ENCODE results near the gene DISP1.
"Not testable (repeated sequence)": the region's sequence is repeated elsewhere in the genome, so short reads cannot be mapped to it uniquely, and the experiment has no call there.

The DISP1 gene

GRCh38 chr1:222792744-222793143 is 22.1 kb upstream of the DISP1 start:
- no peak for DNase-seq (ENCODE audit: low read depth, low spot score)

- no peak for DNase-seq (ENCODE audit: low read depth, low spot score)
Observed at GRCh38 chr1:222794656-222795474, 20.0 kb upstream of the DISP1 start.

GRCh38 chr1:222798116-222798515 is 16.7 kb upstream of the DISP1 start:
- DNase-seq (ENCODE audit: low read depth, low spot score) = no peak

- no peak for DNase-seq (ENCODE audit: low read depth, low spot score)
Observed at GRCh38 chr1:222798975-222799374, 15.9 kb upstream of the DISP1 start.

GRCh38 chr1:222801067-222801466 is 13.8 kb upstream of the DISP1 start:
- DNase-seq (ENCODE audit: low read depth, low spot score) = no peak

GRCh38 chr1:222811671-222812070 is 3.2 kb upstream of the DISP1 start:
- no peak for DNase-seq (ENCODE audit: low read depth, low spot score)

- DNase-seq (ENCODE audit: low read depth, low spot score) = no peak
Observed at GRCh38 chr1:222813866-222814535, 838 bp upstream of the DISP1 start.

GRCh38 chr1:222815440-222815765 is 564 bp downstream of the DISP1 start:
- no peak for DNase-seq (ENCODE audit: low read depth, low spot score)

GRCh38 chr1:222817529-222817928 is 2.7 kb downstream of the DISP1 start:
- DNase-seq (ENCODE audit: low read depth, low spot score) = no peak

- DNase-seq (ENCODE audit: low read depth, low spot score) = no peak
Observed at GRCh38 chr1:222818171-222818570, 3.3 kb downstream of the DISP1 start.

GRCh38 chr1:222820171-222820712 is 5.4 kb downstream of the DISP1 start:
- DNase-seq (ENCODE audit: low read depth, low spot score) = no peak

- no peak for DNase-seq (ENCODE audit: low read depth, low spot score)
Observed at GRCh38 chr1:222821239-222821638, 6.4 kb downstream of the DISP1 start.

- no peak for DNase-seq (ENCODE audit: low read depth, low spot score)
Observed at GRCh38 chr1:222823695-222824094, 8.9 kb downstream of the DISP1 start.

- DNase-seq (ENCODE audit: low read depth, low spot score) = no peak
Observed at GRCh38 chr1:222824641-222825040, 9.8 kb downstream of the DISP1 start.

- no peak for DNase-seq (ENCODE audit: low read depth, low spot score)
Observed at GRCh38 chr1:222828939-222829338, 14.1 kb downstream of the DISP1 start.

GRCh38 chr1:222829868-222830267 is 15.0 kb downstream of the DISP1 start:
- no peak for DNase-seq (ENCODE audit: low read depth, low spot score)

- no peak for DNase-seq (ENCODE audit: low read depth, low spot score)
Observed at GRCh38 chr1:222833356-222833876, 18.6 kb downstream of the DISP1 start.

- no peak for DNase-seq (ENCODE audit: low read depth, low spot score)
Observed at GRCh38 chr1:222843469-222844410, 28.9 kb downstream of the DISP1 start.

GRCh38 chr1:222844411-222844779 is 29.6 kb downstream of the DISP1 start:
- no peak for DNase-seq (ENCODE audit: low read depth, low spot score)

GRCh38 chr1:222845763-222846162 is 30.9 kb downstream of the DISP1 start:
- DNase-seq (ENCODE audit: low read depth, low spot score) = no peak

GRCh38 chr1:222850550-222850949 is 35.7 kb downstream of the DISP1 start:
- not testable (repeated sequence) for DNase-seq (ENCODE audit: low read depth, low spot score)

GRCh38 chr1:222852326-222852725 is 37.5 kb downstream of the DISP1 start:
- DNase-seq (ENCODE audit: low read depth, low spot score) = no peak

Data from ELF-1 (cell line).